VCaP (cell line): ENCODE data around the gene ILDR1.

ENCODE experiments used
- H3K27ac ChIP-seq: fragments of 450-650 bp; 2 replicates; pipeline ENCODE4 v1.5.1; 2017
- TF ChIP-seq, protein P1 (sequence below): fragments of 450-650 bp; conservative IDR thresholded peaks from 2 replicates; pipeline ENCODE4 v1.5.1; 2017; ENCODE audit warnings: mild to moderate bottlenecking, moderate library complexity

Gene ILDR1

DNA sequence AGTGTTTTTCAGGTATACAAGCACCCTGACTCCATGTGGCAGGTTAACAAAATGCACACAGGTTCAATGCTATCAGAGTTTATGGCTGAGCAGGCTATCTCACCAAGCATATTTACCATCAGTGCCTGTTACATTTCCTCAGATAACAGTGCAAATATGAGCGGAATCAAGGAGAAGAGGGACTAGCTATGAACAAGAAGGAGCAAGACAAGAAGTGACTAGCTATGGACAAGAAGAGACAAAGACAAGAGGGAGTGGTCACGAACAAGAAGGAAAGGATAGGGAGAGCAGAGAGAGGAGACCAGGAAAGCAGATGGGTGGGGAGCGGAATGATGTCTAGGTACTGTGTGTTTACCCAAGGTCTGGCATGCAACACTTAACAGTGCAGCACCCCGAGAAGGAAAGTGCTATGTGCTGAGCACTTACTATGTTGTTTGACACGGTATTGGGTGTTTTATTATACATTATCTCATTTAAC lies 8.6 kb downstream of the ILDR1 start:
- H3K27ac ChIP-seq = peak overlapping the region; percentile 50
- TF ChIP-seq, protein P1, sequence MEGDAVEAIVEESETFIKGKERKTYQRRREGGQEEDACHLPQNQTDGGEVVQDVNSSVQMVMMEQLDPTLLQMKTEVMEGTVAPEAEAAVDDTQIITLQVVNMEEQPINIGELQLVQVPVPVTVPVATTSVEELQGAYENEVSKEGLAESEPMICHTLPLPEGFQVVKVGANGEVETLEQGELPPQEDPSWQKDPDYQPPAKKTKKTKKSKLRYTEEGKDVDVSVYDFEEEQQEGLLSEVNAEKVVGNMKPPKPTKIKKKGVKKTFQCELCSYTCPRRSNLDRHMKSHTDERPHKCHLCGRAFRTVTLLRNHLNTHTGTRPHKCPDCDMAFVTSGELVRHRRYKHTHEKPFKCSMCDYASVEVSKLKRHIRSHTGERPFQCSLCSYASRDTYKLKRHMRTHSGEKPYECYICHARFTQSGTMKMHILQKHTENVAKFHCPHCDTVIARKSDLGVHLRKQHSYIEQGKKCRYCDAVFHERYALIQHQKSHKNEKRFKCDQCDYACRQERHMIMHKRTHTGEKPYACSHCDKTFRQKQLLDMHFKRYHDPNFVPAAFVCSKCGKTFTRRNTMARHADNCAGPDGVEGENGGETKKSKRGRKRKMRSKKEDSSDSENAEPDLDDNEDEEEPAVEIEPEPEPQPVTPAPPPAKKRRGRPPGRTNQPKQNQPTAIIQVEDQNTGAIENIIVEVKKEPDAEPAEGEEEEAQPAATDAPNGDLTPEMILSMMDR = peak; percentile 49

DNA sequence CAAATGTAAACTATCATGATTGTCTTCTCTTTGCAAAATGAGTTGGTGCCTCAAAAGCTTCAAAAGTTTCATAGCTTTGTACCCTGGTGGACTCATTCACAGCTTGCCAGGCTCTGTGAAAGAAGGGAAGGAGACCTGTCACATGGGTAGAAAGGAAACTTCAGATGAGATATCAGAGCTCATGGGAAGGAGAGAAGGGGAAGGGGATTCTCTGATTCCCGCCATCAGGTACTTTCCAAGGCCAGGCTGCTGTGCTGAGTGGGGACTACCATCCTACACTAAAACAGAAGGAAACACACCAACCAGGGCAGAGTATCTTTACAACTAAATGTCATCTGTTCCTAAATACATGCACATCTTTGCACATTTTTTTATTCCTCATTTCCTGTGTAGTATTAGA lies 9.2 kb downstream of the ILDR1 start:
- H3K27ac ChIP-seq = peak overlapping the region; percentile 50
- TF ChIP-seq, protein P1 = no peak

DNA sequence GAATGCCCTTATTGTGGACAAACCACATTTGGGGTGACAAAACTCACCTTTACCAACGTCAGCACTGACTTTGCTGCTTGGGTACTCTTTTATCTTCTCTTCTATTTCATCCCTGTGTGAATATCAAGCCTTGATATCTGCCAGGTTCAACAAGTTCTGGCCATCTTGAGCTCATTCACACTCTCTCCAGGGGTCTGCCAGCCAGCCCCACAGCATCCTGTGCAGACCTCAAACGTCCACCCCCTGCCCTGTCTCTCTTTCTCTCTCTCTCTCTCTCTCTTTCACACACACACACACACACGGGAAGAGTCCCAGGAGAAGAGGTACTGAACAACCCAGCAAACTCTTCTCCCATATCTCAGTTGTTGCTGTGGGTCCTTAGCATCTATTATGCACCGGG lies 10.7 kb downstream of the ILDR1 start:
- TF ChIP-seq, protein P1 = no peak
- H3K27ac ChIP-seq = no peak overlapping the region

DNA sequence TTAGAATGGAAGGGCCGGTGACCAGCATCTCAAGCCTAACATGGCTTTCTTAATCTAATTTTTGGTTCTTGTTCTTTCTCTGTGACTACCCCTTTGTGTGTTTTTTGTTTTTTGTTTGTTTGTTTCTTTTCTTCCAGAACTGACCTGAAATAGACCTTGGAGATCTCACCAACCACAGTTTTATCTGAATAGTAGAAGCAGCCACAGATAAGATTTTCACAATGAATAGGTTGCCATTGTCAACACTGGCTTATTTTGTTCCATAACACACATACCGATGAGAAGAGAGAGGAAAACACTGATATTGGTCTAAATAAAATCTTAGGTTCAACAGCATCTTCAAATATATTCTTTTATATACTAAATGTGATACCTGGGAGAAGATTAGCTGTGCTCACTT lies 11.5 kb downstream of the ILDR1 start:
- TF ChIP-seq, protein P1 = no peak
- H3K27ac ChIP-seq = no peak overlapping the region

DNA sequence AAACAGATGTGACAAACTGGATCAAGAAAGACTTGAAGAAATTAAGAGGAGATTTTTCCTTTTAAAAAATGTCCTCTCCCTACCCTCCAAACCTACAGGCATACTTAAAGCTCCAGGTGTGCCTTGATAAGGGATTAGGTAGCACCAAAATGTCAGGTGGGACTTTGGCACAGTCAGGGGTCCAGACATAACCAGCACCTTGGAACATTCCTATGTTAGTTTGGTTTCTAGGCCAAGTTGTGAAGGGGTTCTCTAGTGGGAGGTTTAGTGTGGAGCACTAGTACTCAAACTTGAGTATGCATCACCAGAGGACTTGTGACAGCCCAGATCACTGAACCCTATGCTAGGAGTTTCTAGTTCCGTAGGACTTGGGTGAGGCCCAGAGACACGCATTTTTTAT lies 13.9 kb downstream of the ILDR1 start:
- no peak overlapping the region for H3K27ac ChIP-seq
- TF ChIP-seq, protein P1 = no peak

DNA sequence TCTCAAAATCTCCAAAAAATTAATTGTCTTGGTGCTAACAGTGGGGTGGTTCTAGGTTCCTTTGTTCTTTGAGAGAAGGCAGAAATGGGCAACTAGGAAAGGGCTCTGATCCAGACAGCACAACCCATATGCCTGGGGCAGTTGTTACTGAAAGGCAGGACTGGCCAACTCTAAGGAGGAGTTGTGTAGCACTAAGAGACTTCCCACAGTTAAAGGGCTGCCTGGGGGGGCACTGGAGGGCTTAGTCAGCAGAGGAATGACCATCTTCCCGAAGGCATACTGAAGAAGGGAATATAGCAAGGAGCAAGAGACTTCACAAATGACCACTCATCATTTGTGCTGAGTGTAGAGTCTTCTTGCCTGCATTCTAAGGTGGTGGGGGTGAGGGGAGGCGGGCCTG lies 15.8 kb downstream of the ILDR1 start:
- TF ChIP-seq, protein P1 = no peak
- no peak overlapping the region for H3K27ac ChIP-seq

DNA sequence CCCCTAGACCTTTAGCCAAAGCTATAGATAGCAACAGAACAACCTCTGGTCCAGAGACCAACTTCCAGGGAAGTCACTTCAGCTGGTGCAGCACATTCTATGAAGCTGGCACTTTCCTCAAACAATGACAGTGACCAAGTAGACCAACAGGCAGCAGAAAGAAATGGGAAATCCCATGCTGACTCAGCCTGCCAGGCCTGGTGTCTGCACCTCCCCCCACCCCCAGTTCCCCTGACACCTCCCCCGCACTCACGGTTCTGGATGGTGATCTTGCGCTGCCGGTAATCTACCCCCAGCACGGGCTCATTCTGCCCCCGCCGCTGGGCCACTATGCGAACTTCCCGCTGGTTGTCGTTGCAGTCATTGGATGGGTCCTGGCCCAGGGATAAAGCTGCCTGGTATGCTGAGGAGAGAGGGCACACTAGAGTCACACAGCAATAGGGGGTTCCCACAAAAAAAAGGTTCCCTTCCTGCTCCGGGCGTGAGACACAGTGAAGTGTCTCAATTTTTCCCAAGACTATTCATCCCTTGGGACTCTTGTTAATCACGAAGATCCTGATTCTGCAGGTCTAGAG lies 17.0 kb downstream of the ILDR1 start:
- H3K27ac ChIP-seq = peak overlapping the region; percentile 75
- TF ChIP-seq, protein P1 = no peak
